Stimulated activated CD8-positive, alpha-beta memory T cell treated with anti-CD3 and anti-CD28 coated beads, Interleukin-15, amount 100 ng/mL, for 1 hour (primary cell): Measurements from ENCODE around the gene ANKIB1.
"Not testable (repeated sequence)": the region's sequence is repeated elsewhere in the genome, so short reads cannot be mapped to it uniquely, and the experiment has no call there.

Source experiments
- DNase-seq: peaks from one replicate; pipeline ENCODE4 v3.0.0-alpha.2; 2020; ENCODE audit warnings: low read depth

Gene ANKIB1

DNA sequence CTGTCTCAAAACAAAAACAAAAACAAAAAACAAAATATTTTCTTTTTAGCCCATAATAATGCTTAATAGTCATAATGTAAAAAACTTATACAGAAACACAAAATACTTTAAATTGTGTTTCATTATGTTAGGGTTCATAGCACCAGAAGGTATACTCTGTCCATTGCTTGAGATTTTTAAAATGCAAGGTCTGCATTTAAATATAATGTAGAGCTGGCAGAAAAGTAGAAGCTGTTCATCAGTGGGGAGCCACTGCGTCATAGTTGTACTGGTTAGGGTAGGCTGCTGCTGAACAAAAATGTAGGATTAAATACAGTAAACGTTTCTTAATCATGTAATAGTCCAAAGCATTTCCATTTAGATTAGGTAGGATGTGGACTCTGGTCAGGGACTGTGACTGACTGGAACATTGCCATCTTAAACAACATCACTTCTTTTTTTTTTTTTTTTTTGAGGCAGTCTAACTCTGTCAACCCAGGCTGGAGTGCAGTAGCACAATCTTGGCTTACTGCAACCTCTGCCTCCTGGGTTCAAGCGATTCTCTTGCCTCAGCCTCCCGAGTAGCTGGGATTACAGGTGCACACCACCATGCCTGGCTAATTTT, 85.2 kb downstream of the ANKIB1 start:
- DNase-seq, result no peak

DNA sequence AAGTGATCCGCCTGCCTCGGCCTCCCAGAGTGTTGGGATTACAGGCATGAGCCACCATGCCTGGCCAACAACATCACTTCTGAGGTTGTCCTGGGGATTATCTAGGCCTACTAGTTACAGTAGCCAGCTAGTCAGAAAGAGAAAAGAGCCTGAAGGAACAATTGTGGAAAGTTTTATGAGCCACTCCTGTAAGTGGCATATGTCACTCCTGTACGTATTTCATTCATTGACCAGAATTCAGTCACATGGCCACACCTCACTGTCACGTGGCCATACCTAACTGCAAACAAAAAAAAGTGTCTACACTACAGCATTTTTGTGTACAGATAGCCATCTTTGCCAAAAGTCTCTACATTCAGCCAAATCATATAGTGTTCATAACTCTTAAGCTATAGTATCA, 85.7 kb downstream of the ANKIB1 start:
- no peak for DNase-seq

DNA sequence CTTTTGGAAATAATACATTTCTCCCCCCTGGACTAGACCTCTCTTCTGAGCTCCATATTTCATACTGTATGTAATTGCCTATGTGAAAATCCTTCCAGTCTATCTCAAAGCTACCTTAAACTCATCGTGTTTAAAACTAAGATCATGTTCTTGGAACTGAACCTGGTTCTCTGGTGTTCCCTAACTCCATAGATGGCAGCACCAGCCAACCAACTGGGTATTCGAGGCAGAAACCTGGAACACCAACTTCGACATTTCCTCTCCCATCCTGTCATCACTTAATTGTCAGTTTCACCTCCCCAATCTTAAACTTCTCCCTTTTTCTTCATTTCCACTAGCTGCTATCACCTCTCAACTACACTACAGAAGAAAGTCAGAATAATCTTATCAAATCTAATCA, 87.0 kb downstream of the ANKIB1 start:
- DNase-seq, result no peak

DNA sequence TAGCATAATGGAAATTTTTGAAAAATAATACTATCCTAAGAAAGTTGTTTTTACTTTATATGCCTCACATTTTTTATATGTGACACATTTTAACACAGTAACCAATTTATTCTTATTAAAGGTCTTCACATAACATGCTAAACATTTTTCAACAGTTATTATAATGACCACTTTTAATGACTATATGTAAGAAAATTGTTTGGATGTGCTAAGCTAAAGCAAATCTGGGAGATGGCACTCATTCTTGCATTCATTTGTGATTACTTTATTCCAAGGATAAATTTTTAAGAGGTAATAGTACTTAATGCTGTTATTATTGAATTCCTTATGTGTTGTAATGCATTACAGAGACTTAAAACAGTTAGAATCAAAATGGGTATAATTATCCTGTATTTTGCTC, 88.1 kb downstream of the ANKIB1 start:
- no peak for DNase-seq

DNA sequence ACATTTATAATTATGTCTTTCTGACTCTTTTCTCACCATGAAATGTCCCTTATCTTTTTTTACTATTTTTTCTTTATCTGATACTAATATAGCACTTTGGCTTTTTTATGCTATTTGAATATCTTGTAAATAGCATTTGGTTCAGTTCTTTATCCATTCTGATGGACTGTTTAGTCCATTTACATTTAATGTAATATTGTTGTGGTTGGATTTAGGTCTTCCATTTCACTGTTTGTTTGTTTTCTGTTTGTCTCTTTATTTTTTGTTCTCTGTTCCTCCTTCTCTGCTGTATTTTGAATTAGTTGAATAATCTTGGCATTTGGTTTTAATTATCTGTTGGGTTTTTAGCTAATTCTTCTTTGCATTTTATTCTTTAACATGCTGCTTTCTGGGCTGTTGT, 89.8 kb downstream of the ANKIB1 start:
- no peak for DNase-seq

DNA sequence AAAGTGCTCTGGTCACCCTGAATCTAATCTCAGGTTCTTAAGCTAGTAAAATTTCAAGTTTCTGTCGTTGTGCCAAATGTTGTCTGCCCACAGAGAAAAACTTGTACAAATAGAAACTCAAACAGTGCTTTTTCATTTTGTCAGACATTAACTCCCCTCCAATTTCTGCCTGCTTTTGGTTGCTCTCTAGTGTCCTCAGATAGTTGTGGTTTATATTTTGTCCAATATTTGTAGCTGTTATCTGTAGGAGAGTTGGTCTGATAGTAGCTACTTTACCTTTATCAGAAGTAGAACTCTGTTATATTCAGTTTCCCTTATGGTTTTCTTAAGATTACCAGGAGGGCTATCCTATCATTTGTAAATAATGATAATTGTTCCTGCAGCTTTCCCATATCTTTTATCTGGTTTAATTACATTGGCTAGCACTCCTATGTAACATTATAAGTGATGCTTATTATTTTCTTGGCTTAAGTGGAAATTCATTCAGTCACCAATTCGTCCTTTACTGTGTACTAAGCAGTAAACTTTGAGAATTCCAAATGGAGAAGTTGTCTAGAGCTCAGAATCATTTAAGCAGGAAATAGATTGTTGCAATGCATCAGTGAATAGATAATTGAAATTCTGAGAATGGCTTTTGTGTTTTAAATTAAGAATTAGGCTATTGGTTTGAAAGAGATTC, 91.0 kb downstream of the ANKIB1 start:
- DNase-seq, result no peak

DNA sequence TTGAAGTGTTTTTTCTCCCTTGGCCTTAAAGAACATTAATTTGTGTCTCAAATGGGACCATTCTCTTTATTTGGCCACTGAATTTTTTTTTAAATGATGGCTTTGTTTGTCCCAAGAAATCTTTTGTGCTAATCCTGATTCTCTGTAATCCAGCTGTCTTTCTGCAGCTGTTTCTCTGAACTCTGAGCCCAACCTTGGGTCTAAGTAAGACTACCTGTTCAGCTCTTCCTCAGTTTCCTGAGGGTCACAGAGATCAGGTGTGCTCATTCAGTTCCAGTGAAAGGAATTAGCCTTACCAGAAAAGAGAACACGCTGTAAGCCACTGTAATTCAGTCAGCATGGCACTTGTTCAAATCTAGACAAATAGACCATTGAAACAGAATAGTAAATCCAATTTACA, 94.2 kb downstream of the ANKIB1 start:
- DNase-seq, result no peak

DNA sequence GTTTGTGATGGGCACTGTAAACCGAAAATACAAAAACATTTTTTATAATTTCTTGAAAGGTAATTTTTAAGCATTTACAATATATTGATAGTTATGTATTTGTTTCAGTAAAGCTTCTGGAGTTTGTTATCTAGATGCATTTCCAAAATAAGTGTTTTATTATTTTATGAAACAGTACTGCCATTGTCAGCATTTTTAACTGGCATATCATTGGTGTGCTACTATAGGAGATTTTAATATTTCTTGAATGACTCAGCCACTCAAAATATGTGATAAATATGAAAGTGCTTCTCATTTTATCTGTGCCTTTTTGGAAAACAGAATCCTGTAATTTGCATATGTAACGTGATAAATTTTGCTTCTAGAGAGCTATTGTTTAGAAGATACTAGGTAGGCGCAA, 97.9 kb downstream of the ANKIB1 start:
- no peak for DNase-seq

DNA sequence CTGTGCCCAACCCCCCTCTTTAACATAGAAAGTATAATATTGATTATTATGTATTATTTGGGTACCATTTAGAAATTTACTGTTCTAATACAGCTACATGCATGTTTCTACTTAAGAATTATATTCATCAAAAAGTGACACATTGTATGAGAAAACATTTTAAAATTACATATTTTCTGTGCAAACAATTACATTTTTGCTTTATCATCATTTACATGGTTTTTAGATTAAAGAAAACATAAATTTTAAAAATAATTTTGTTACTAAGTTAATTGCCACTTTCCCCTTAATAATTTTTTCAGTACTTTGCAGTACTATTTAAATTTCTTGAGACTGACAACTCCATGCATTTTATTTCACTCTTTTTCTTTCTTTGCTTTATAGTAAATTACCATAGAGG, 106.2 kb downstream of the ANKIB1 start:
- DNase-seq, result no peak

DNA sequence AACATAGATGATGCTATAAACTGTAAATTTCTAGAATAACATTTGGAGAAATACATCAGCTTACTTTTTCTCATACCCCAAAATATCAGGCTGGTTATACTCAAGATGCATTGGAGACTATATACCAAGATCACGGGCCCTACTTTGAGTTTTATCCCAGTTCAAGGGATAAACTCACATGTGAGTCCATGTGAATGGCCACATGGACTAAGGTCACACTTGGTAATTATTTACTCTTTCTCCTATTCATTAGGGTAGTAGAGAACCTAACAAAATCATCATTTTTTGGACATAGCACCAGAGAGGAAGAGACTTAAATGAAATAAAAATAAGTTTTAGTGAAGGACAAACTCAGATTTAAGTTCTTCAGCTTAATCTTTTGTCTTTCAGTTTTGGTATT, 108.4 kb downstream of the ANKIB1 start:
- DNase-seq, result no peak

DNA sequence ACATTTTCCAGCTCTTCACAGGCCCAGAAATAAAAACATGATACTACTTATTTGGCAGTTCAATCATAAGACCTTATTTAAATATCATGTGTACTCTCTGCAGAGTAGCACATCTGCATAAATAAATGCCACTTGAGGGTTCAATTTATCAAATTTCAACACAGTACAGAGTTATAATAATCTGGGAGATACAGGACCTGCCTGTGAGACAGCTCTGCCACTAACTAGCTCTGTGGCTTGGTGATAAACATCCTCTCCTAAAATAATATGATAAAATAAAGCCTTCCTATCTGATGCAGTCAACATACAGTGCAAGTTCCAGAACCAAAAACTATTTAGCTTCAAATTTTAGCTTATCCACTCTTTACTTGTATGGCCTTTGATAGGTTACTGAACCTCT, 110.6 kb downstream of the ANKIB1 start:
- DNase-seq, result no peak

DNA sequence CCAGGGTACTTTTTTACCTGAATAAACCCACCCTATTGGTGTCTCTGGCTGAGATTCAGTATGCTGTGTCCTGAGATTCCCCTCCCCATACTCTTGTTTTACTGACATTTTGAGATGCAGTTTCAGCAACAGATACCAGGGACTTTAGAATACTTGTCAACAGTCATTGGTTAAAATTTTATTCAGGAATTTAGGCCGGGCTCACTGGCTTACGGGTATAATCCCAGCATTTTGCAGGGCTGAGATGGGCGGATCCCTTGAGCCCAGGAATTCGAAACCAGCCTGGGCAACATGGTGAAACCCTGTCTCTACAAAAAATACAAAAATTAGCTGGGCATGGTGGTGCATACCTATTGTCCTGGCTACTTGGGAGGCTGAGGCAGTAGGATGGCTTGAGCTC, 111.5 kb downstream of the ANKIB1 start:
- no peak for DNase-seq

DNA sequence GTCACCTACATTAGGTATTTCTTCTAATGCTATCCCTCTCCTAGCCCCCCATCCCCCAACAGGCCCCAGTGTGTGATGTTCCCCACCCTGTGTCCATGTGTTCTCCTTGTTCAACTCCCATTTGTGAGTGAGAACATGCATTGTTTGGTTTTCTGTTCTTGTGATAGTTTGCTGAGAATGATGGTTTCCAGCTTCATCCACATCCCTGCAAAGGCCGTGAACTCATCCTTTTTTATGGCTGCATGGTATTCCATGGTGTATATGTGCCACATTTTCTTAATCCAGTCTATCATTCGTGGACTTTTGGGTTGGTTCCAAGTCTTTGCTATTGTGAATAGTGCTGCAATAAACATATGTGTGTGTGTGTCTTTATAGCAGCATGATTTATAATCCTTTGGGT, 113.4 kb downstream of the ANKIB1 start:
- not testable (repeated sequence) for DNase-seq

DNA sequence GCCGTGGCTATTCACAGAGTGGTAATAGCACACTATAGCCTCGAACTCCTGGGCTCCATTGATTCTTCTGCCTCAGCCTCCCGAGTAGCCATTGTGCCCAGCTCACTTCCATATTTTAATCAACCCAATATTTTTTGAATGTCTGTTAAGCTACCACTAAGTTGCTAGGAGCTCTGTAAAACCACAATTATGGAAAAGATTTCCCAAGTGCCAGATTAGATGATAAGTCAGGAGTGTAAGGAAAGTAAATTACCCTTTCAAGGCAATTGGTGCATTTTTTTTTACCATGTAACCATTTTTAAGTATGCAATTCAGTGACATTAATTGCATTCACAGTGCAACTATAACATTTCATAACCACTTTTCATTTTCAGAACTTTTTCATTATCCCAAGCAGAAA, 114.0 kb downstream of the ANKIB1 start:
- no peak for DNase-seq

DNA sequence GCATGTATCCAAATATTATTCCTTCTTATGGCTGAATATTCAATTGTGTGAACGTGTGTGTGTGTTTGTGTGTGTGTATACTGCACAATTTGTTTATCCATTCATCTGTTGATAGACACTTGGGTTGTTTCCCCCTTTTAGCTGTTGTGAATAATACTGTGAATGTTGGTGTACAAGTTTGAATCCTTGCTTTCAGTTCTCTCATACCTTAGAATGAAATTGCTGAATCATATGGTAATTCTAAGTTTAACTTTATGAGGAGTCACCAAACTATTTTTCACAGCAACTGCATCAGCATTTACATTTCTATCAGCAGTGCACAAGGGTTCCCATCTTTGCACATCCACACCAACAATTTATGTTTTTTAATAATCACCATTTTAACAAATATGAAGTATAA, 114.6 kb downstream of the ANKIB1 start:
- DNase-seq, result no peak

DNA sequence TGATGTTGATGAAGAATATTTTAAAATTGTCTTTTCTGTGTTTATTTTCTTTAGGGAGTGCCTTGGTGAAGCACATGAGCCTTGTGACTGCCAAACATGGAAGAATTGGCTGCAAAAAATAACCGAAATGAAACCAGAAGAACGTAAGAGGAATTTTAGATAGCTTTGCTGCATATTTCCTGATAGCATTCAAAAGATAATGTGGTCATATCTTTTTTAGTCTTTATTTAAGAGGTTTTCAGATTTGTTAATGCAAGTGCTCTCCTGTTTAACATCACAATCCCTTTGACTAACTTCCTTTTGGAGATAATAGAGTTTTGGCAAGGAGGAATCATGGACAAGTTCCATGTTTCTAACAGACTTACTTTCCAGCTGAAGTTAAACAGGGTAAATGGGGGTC, 116.4 kb downstream of the ANKIB1 start:
- DNase-seq, result no peak

DNA sequence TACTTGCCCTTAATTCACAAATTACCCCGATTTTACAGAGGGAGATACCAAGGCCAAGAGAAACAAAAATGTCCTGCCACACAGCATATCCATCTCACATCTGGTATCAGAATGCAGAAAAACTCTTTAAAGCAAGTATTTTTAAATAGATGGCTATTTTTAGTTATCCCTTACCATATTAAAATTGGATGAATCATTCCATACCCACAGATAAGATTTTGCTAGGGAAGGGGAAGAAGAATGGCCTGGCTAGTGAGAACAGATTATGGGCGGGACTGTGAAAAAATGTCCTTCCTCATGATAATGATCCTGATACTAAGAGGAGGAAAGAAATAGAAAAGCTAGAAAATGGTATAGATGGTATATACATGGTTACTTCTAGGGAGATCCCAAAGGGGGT, 121.0 kb downstream of the ANKIB1 start:
- DNase-seq, result no peak

DNA sequence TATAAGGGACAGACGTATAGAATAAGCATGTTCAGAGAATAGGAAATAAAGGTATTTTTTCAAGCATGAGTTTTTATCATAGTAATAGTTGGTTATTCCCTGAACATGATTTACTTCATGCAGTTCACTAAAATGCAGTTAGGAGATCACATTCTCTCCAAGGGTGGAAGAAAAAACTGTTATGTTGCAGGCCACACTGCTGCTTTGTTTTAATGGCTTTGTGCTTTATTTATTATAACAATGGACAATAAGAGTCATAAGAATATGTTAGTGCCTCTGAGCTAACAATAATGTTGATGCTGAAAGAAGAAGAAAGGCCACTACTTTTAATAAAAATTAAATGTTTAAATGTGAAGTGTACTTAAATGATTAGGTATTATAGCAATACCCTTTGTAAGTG, 123.0 kb downstream of the ANKIB1 start:
- DNase-seq, result no peak

DNA sequence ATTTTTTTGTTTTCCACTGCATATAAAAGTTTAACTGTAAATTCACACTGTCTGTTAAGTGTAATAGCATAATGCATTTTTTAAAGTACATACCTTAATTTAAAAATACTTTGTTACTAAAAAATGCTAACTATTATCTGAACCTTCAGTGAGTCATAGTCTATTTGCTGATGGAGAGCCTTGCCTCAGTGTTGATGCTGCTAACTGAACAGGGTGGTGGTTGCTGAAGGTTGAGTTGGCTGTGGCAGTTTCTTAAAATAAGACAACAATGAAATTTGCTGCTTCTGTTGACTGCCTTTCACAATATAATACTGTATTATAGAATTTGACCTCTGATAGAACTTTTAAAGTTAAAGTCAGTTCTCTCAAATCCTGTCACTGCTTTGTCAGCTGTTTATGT, 129.2 kb downstream of the ANKIB1 start:
- no peak for DNase-seq

DNA sequence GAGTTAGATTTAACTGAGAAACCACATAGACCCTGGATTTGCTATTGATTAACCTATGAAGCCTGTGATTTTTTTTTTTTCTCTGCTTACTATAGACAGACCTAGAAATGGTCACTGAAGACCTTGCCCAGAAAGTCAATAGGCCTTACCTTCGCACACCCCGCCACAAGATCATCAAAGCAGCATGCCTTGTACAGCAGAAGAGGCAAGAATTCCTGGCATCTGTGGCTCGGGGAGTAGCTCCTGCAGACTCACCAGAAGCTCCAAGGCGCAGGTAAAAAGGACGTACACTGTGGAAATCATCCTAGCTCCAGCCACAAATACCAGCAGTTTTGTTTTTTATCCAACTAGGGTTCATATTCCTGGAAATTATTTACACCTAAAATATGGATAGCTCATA, 145.3 kb downstream of the ANKIB1 start:
- DNase-seq, result no peak

DNA sequence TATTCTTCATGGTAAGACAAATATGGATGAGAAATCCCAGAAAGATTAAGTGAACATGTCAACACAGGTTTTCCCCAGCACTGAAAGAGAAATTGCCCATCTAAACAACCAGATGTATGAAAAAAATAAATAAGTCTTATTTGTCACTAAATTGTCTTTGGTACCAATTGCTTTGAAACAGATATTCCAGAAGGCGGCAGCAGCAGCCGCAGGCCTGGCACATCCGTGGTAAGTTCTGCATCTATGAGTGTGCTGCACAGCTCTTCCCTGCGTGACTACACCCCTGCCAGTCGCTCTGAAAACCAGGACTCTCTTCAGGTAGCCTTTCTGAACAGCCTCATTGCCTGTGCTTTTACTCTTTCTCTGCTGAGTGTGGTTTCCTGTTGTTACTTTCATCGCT, 151.8 kb downstream of the ANKIB1 start:
- DNase-seq, result no peak

DNA sequence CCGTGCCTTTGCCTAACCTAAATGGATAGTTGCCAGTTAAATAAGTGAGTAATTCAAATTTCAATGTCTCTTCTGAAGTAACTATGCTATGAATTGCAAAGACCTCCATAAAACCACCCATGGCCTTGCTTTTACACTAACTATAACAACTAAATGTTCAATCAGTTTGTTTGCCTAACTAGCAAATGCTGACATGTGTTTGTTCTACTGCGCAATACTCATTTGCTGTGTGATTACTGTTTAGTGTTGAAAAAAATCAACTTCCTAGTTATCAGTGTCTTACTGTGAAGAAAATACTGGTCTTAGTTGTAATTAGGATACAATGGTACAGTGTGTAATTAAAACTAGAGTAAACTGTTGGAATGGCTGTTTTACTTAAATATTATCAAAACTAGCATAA, 154.2 kb downstream of the ANKIB1 start:
- no peak for DNase-seq

DNA sequence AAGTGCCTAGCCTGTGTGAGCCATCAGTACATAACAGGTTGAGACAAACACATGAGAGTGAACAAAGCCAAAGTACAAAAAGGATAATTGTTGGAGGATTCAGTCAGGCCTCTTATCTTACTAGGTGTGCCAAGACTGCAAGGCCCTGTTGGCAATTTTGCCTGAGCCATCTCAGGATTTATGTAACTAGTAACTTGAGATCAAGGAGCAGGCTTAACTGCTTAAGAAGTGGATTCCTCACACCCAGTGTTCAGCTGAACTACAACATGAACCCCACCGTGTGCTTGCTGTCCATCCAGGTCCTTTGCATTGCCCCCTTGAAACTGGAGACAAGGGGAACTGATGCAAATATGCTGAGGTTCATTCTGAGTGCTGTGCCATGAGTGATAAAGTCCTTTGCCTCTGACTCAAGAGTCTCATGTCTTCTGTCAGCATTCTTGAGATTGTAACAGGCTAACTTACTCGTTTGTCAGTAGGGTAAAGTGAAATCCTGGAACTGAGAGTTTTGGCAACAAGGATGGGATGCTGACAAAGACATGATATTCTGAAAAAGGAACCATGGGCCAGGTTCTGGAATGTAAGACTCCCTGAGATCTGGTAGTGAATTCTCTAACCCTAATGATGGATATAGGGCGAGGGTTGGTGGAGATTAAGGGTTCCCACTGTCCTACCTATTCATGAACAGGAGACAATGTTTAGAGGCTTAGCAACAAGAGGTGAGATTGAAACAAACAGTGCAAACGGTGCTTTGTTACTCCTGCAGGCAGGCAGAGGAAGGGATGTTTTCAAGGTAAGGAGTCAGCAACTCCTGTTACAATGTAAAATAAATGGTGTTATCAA, 157.4 kb downstream of the ANKIB1 start:
- DNase-seq, result no peak

DNA sequence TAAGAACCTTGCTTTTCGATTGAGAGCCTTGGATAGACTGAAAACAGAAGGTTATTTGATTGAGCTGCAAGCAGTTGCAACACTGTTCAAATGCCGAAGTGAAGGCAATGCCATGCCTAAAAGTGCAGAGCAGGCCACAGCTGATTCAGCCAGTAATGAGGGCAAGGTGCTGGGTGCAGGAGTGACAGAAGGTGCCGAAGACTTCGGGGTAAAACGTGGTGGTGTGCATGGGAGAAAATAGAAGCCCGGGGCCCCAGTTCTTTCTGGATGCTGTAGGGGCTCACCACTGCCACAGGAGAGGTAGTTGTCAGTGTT, 157.9 kb downstream of the ANKIB1 start:
- no peak for DNase-seq
